A549 (cell line): ENCODE measurements around the gene ZNF846. TPM values are rescaled to one million over a fixed set of nuclear protein-coding genes. Genes with fewer than 3 reads are reported as not detected.

Source experiments
- ATAC-seq, 2 experiments: fragments of 200-7000 bp in 1 of 2; fragments of >200 bp in 1 of 2; cut with Nextera tagmentation in 1 of 2; cut with Tn5 transposase in 1 of 2; 3 replicates each; pipeline versions ENCODE4 v1.8.0 to v1.9.1; 2018 to 2020; ENCODE audit warnings: mild to moderate bottlenecking in 1 of 2, moderate library complexity in 1 of 2
- CTCF ChIA-PET: fragments of 300-600 bp; sonication (Branson Sonifier 250); formaldehyde crosslinking; extraction: SDS; loops from one replicate; lab custom pipeline; 2021; ENCODE audit warnings: antibody characterized with exemption, inconsistent platforms; lab: Yijun Ruan, JAX
- POLR2A ChIA-PET: fragments of 350-600 bp; formaldehyde crosslinking; extraction: SDS; loops from one replicate; lab custom pipeline; 2021; ENCODE audit warnings: antibody characterized with exemption, inconsistent platforms; lab: Yijun Ruan, JAX
- DNase-seq, 2 experiments: peaks; one replicate each; pipeline versions ENCODE4 v3.0.0 to v3.0.0-alpha.2; 2011 to 2016; ENCODE audit warnings: low read depth in 1 of 2, low spot score in 1 of 2
- FAIRE-seq: peaks from 2 replicates; lab custom pipeline; 2011; peaks lifted over from hg19 to GRCh38; lab: Jason Lieb, UNC
- H3K27ac ChIP-seq, 2 experiments: fragments of >200 bp; sonication (Bioruptor Twin); formaldehyde crosslinking; 3 replicates each; pipeline ENCODE4 v1.5.1; 2016 to 2017
- H3K4me1 ChIP-seq: fragments of >200 bp; sonication (Bioruptor Twin); formaldehyde crosslinking; 3 replicates; pipeline ENCODE4 v1.6.1; 2016
- H3K4me2 ChIP-seq: fragments of >200 bp; sonication (Bioruptor Twin); formaldehyde crosslinking; 3 replicates; pipeline ENCODE4 v1.6.1; 2016
- H3K4me3 ChIP-seq: fragments of >200 bp; sonication (Bioruptor Twin); formaldehyde crosslinking; 3 replicates; pipeline ENCODE4 v1.5.1; 2016
- H3K9me3 ChIP-seq: fragments of >200 bp; sonication (Bioruptor Twin); formaldehyde crosslinking; 3 replicates; pipeline ENCODE4 v1.6.1; 2016
- EHMT2 ChIP-seq: fragments of 200-600 bp; sonication (generic); IDR thresholded peaks from 2 replicates; pipeline ENCODE4 v1.6.1; 2016; ENCODE audit warnings: antibody characterized with exemption, low read depth, mild to moderate bottlenecking, moderate library complexity
- ESRRA ChIP-seq: fragments of 150-350 bp; IDR thresholded peaks from 2 replicates; pipeline ENCODE4 v1.6.1; 2014; ENCODE audit warnings: mild to moderate bottlenecking, low read length, borderline replicate concordance
- FOSB ChIP-seq: fragments of 250-450 bp; sonication (Bioruptor Pico); IDR thresholded peaks from 2 replicates; pipeline ENCODE4 v1.5.0; 2020; ENCODE audit warnings: mild to moderate bottlenecking, moderate library complexity
- FOSL2 ChIP-seq, 2 experiments: fragments of 450-650 bp in 1 of 2; fragments of >200 bp in 1 of 2; sonication (Bioruptor Twin) in 1 of 2; formaldehyde crosslinking; IDR thresholded peaks; 2 replicates each; pipeline versions ENCODE4 v1.5.0 to v1.6.1; 2016 to 2020; ENCODE audit warnings: mild to moderate bottlenecking in 1 of 2, moderate library complexity in 1 of 2
- GATA3 ChIP-seq: IDR thresholded peaks from 2 replicates; pipeline ENCODE4 v1.6.1; 2012; ENCODE audit warnings: borderline replicate concordance
- HDAC2 ChIP-seq: fragments of 200-600 bp; sonication (generic); IDR thresholded peaks from 2 replicates; pipeline ENCODE4 v1.6.1; 2016
- HEYL ChIP-seq: fragments of 250-450 bp; sonication (Bioruptor Pico); IDR thresholded peaks from 2 replicates; pipeline ENCODE4 v1.8.0; 2021; ENCODE audit warnings: mild to moderate bottlenecking, moderate library complexity
- HOXB13 ChIP-seq: fragments of 250-450 bp; sonication (Bioruptor Pico); IDR thresholded peaks from 2 replicates; pipeline ENCODE4 v1.5.0; 2020; ENCODE audit warnings: low read depth, mild to moderate bottlenecking, moderate library complexity
- JUN ChIP-seq, 2 experiments: fragments of >200 bp; sonication (Bioruptor Twin); formaldehyde crosslinking; IDR thresholded peaks; 2 replicates in 1 of 2; 3 replicates in 1 of 2; pipeline ENCODE4 v1.6.1; 2016 to 2017
- JUNB ChIP-seq: fragments of >200 bp; sonication (Bioruptor Twin); formaldehyde crosslinking; IDR thresholded peaks from 2 replicates; pipeline ENCODE4 v1.6.1; 2016
- KDM1A ChIP-seq: fragments of 200-600 bp; sonication (generic); IDR thresholded peaks from 2 replicates; pipeline ENCODE4 v1.6.1; 2016; ENCODE audit warnings: low read depth, mild to moderate bottlenecking
- KDM5A ChIP-seq: fragments of 200-600 bp; sonication (generic); IDR thresholded peaks from 2 replicates; pipeline ENCODE4 v1.6.1; 2016; ENCODE audit warnings: antibody characterized with exemption, mild to moderate bottlenecking
- MYC ChIP-seq: IDR thresholded peaks from 2 replicates; pipeline ENCODE4 v1.6.1; 2012; ENCODE audit warnings: mild to moderate bottlenecking, inconsistent platforms, low read length, improper control_type of control experiment, borderline replicate concordance
- NFE2L2 ChIP-seq: fragments of 150-350 bp; conservative IDR thresholded peaks from 2 replicates; pipeline ENCODE4 v1.6.1; 2014; ENCODE audit warnings: low read length
- POLR2A ChIP-seq: IDR thresholded peaks from 2 replicates; pipeline ENCODE4 v1.6.1; 2012; ENCODE audit warnings: mild to moderate bottlenecking, low read length
- POLR2AphosphoS2 ChIP-seq: conservative IDR thresholded peaks from 2 replicates; pipeline ENCODE4 v1.6.1; 2012; ENCODE audit warnings: low read length, improper control_type of control experiment, inconsistent platforms
- SMC3 ChIP-seq: fragments of >200 bp; sonication (Bioruptor Twin); formaldehyde crosslinking; IDR thresholded peaks from 3 replicates; pipeline ENCODE4 v1.6.1; 2018; ENCODE audit warnings: inconsistent platforms
- SREBF2 ChIP-seq: fragments of 450-650 bp; IDR thresholded peaks from 2 replicates; pipeline ENCODE4 v1.6.1; 2014; ENCODE audit warnings: mild to moderate bottlenecking, moderate library complexity
- ZNF302 ChIP-seq: fragments of 250-450 bp; sonication (Bioruptor Pico); IDR thresholded peaks from 2 replicates; pipeline ENCODE4 v1.9.0; 2021; ENCODE audit warnings: inconsistent platforms, mild to moderate bottlenecking, moderate library complexity
- WGBS: methylation state at CpG from one replicate; pipeline ENCODE4 v1.1.6; 2017; ENCODE audit errors: missing lambda C conversion rate; 5-methylcytosine and 5-hydroxymethylcytosine counted together
- polyA minus RNA-seq: library from RNA; depleted of rRNA, polyadenylated mRNA; stranded (reverse); fragments of >200 nt; gene quantifications from 2 replicates; pipeline ENCODE4 v1.2.3, GENCODE V29; 2011; rRNA and poly(A)+ RNA removed
- polyA plus RNA-seq, 4 experiments: library from polyadenylated mRNA; depleted of rRNA in 3 of 4; stranded (reverse); fragments of >200 nt; fragmentation: RNase III in 1 of 4; extraction: RNeasy Plus Mini Kit Qiagen cat#74134 plus additional on column Dnase treatment in 1 of 4; gene quantifications; 2 replicates in 3 of 4; 3 replicates in 1 of 4; pipeline ENCODE4 v1.2.3, GENCODE V29; 2011 to 2017
- TF ChIP-seq, protein P1 (sequence below): IDR thresholded peaks from 2 replicates; pipeline ENCODE4 v1.6.1; 2012
- TF ChIP-seq, protein P2 (sequence below): fragments of >200 bp; sonication (Bioruptor Twin); formaldehyde crosslinking; IDR thresholded peaks from 3 replicates; pipeline ENCODE4 v1.6.1; 2016
- TF ChIP-seq, protein P3 (sequence below): IDR thresholded peaks from 2 replicates; pipeline ENCODE4 v1.6.1; 2012; ENCODE audit warnings: low read depth, borderline replicate concordance
- TF ChIP-seq, protein P4 (sequence below): IDR thresholded peaks from 2 replicates; pipeline ENCODE4 v1.6.1; 2012

Gene ZNF846
- 3.3 and 4.5 TPM in 2 replicates for polyA plus RNA-seq (2011; rRNA removed)
- polyA plus RNA-seq (2012; cell fraction: cytosol; rRNA removed), result 0.62 and 0.75 TPM in 2 replicates
- polyA plus RNA-seq (2012; cell fraction: nucleus; rRNA removed), result 0.44 and 0.83 TPM in 2 replicates
- polyA plus RNA-seq (2017; fragmentation: RNase III; extraction: RNeasy Plus Mini Kit Qiagen cat#74134 plus additional on column Dnase treatment), result 1.8 to 3.0 TPM (median 2.1 TPM) in 3 replicates
- polyA minus RNA-seq, result 1.3 and 2.6 TPM in 2 replicates

DNA sequence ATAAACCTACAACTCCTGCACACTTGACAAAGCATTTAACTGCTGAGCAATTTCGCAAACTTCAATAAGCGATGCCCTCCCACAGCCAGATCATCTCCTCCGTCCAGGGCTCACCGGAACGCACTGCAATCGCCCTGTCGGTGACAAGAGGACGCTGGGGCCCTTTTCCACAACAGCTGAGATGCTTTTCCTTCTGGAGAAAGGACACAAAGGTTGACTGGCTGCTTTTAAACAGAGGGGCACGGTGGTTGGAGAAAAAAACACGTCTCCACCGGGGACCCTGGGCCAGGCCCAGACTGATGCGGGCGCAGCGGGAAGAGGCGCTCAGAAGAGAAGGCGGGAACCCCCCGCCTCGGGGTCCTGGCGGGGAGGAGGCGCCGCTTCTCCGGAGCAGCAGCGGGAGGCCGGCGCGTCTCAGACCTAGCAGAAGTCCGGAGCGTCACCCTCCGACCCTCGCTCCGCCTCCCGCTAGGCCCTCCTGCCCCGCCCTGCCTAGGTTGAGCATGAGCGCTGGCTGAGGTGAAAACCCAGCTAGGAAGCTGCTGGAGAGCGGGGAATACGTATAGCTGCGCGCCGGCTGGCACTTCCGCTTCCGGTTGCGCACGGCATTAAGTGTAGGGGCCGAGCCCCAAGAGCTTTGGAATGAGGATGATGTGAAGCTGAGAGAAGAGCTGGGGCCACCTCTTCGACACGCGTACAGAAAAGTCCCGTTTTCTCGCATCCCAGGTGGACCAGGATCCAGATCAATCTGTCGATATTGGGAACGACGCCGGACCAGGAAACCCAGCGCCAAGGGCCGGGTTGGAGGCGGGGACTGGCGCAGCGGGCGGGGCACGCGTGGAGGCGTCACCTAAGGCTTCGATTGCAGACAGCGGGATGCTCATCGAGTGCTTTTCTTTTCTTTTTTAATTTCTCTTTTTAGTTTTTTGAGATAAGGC is at the start of gene ZNF846:
TSS of gene ZNF846 (minus strand) at position 564 of the 938 bp plus-strand sequence. CDS start 3,788 bp downstream, outside the sequence.
- ATAC-seq (peak; percentile 100), DNase-seq (peak; percentile 84 to 96), FAIRE-seq (no peak)
- POLR2A ChIA-PET, result interaction anchor here (0.6 to 1.1 kb wide), 5 partner anchors 10 to 445 kb away, joined by 3 to 4 read pairs (median 3); partner anchors contain the start of genes UBL5 and ZNF559
- H3K4me1 ChIP-seq, result no peaks in the 10 kb centered on the region
- peak within 1 kb of the TSS; percentile 72 for H3K4me2 ChIP-seq
- H3K9me3 ChIP-seq, result peaks cover 47% of the 10 kb centered on the region
- peak within 1 kb of the TSS; percentile 80 to 97 for H3K27ac ChIP-seq
- WGBS, result 23% methylated on average over 34 of the region's 65 CpGs
- CTCF ChIA-PET, result interaction anchor here (0.6 kb wide), 2 partner anchors 29 to 316 kb away, joined by 3 to 5 read pairs; no protein-coding TSS in a partner anchor
- H3K4me3 ChIP-seq, result peak within 1 kb of the TSS; percentile 59
- TF ChIP-seq, protein P1, sequence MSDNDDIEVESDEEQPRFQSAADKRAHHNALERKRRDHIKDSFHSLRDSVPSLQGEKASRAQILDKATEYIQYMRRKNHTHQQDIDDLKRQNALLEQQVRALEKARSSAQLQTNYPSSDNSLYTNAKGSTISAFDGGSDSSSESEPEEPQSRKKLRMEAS, result peak; percentile 90
- TF ChIP-seq JUN (IDR thresholded peaks at IDR 0.05), result peak in 1 of 2 experiments; percentile 75; a peak in 2 of 5 replicates
- TF ChIP-seq HEYL (CRISPR knock-in tag), result no peak
- TF ChIP-seq ZNF302 (CRISPR knock-in tag), result no peak
- TF ChIP-seq, protein P2, sequence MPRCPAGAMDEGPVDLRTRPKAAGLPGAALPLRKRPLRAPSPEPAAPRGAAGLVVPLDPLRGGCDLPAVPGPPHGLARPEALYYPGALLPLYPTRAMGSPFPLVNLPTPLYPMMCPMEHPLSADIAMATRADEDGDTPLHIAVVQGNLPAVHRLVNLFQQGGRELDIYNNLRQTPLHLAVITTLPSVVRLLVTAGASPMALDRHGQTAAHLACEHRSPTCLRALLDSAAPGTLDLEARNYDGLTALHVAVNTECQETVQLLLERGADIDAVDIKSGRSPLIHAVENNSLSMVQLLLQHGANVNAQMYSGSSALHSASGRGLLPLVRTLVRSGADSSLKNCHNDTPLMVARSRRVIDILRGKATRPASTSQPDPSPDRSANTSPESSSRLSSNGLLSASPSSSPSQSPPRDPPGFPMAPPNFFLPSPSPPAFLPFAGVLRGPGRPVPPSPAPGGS, result 0 out of 3 replicates have a peak, but pooled peaks have one; percentile 28
- TF ChIP-seq, protein P3, sequence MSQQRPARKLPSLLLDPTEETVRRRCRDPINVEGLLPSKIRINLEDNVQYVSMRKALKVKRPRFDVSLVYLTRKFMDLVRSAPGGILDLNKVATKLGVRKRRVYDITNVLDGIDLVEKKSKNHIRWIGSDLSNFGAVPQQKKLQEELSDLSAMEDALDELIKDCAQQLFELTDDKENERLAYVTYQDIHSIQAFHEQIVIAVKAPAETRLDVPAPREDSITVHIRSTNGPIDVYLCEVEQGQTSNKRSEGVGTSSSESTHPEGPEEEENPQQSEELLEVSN, result peak; percentile 88
- TF ChIP-seq MYC, result 0 out of 2 replicates have a peak, but pooled peaks have one; percentile 12
- TF ChIP-seq POLR2A, result peak; percentile 48

DNA sequence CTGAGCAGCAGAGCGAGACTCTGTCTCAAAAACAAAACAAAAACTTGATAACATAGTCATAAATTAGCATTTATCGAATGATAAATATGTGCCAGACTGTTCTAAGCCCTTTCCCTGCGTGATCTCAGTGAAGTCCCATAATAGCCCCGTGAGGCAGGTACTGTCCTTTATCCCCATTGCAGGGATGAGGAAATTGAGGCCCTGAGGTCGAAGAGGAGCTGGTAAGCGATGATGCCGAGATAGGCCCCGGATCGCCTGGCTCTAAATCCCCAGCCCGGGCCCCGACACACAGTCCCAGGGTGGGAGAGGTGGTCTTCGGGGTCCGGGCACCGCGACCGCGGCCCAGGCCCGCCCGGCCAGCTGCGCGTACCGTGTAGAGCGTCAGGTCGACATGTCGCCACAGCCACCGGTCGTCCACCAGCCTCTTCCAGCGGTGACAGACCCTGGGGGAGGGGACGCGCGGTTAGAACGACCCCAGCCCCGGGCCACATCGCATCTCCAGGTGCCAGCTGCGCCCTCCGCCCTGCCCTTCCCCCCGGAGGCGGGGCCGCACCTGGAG is 49.7 kb upstream of the ZNF846 start:
- peak; percentile 93 for TF ChIP-seq KDM5A
- TF ChIP-seq, protein P4, sequence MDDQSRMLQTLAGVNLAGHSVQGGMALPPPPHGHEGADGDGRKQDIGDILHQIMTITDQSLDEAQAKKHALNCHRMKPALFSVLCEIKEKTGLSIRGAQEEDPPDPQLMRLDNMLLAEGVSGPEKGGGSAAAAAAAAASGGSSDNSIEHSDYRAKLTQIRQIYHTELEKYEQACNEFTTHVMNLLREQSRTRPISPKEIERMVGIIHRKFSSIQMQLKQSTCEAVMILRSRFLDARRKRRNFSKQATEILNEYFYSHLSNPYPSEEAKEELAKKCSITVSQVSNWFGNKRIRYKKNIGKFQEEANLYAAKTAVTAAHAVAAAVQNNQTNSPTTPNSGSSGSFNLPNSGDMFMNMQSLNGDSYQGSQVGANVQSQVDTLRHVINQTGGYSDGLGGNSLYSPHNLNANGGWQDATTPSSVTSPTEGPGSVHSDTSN, result no peak
- no peak for TF ChIP-seq SREBF2
- no peak for TF ChIP-seq FOSB
- no peak for TF ChIP-seq SMC3
- no peak for TF ChIP-seq ZNF302 (CRISPR knock-in tag)
- no peak for TF ChIP-seq GATA3
- no peak for TF ChIP-seq HOXB13 (CRISPR knock-in tag)
- TF ChIP-seq NFE2L2, result no peak
- no peak for TF ChIP-seq FOSL2 (IDR thresholded peaks at IDR 0.05)
- TF ChIP-seq FOSL2 (CRISPR knock-in tag; IDR thresholded peaks at IDR 0.05), result no peak
- peak; percentile 51; the same call in 1 of the 2 replicates for TF ChIP-seq HDAC2
- no peak for TF ChIP-seq EHMT2
- TF ChIP-seq KDM1A, result no peak
- TF ChIP-seq JUNB, result no peak
- TF ChIP-seq POLR2AphosphoS2, result no peak
- TF ChIP-seq ESRRA, result no peak
- TF ChIP-seq JUN (IDR thresholded peaks at IDR 0.05), result no peak
- DNase-seq (no peak), ATAC-seq (peak in 1 of 2 experiments; percentile 3; a peak in 3 of 6 replicates), FAIRE-seq (no peak)
- POLR2A ChIA-PET, result interaction anchor here (0.5 to 1.2 kb wide), 2 partner anchors 9 to 21 kb away, joined by 3 to 11 read pairs; partner anchors contain the start of gene UBL5
- CTCF ChIA-PET, result no interaction called here
- no peaks in the 10 kb centered on the region for H3K9me3 ChIP-seq
- WGBS, result 19% methylated on average over 9 of the region's 39 CpGs
- peak overlapping the region; percentile 80 for H3K4me3 ChIP-seq
- H3K27ac ChIP-seq, result peak overlapping the region; percentile 83 to 96
- peak overlapping the region; percentile 77 for H3K4me2 ChIP-seq
- peaks cover 8% of the 10 kb centered on the region for H3K4me1 ChIP-seq
